ENCODE data around the gene ADAMTSL2. TPM values are rescaled to one million over a fixed set of nuclear protein-coding genes. Genes with fewer than 3 reads are reported as not detected.

ADAMTSL2 gene
- polyA plus RNA-seq, 12 donors, result 2.3 to 4.6 (median 2.6) TPM; not detected in 2

- no peak for DNase-seq
These were observed 70.4 kb downstream of the ADAMTSL2 start for GRCh38 chr9:133604856-133605255.

DNA sequence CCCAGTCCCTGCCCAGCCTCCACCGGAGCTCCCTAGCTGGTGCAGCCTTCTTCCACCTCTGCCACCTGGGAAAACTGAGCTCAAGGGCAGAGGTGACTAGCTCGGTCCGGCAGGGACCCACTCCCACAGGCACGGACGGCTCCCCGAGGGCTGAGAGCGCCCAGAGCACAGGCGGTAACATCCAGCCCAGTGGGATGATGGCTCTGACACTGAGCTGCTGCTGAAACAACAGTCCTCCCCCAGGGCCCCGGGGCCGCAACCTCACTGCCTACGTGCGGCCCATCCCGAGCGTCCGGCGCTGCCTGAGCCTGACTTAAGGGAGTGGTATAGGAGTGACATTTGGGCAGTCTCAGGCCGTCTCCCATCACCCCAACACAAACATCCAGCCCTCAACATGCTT is 70.9 kb downstream of the ADAMTSL2 start:
- DNase-seq, result no peak

- DNase-seq, result no peak
These were observed 71.6 kb downstream of the ADAMTSL2 start for GRCh38 chr9:133605856-133606707.

DNA sequence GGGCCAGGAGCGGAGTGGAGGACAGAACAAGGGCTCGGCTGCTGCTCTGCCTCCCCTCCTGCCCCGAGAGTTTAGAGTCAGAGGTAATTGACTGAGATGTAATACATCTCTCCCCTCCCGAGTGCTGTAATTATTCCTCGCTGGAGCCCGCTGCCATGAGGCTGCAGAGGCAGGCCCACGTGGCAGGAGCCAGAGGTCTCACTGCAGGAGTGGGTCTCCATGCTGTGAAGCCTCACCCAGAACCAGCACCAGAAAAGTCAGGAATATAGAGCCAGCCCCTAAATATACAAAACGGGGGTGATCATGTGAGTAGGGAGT is 72.2 kb downstream of the ADAMTSL2 start:
- DNase-seq, result no peak

DNA sequence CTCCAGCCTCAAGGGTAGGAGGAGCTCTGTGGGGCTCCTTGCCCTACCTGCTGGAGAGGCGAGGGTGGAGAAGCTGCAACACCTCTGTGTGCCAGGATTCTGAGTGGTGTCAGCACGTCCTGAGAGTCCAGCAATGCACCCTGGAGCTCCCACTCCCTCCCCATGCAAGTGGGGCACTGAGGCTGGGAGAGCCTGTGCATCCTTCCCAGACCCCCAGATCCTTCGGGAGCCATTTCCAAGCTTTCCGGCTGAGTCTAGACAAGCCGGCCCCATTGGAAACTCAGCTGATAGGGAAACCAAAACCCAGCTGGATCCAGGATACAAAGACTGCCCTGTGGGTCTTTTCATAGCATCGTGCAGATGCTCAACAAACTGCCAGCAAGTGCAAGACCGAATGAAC is 72.9 kb downstream of the ADAMTSL2 start:
- DNase-seq, result no peak

DNA sequence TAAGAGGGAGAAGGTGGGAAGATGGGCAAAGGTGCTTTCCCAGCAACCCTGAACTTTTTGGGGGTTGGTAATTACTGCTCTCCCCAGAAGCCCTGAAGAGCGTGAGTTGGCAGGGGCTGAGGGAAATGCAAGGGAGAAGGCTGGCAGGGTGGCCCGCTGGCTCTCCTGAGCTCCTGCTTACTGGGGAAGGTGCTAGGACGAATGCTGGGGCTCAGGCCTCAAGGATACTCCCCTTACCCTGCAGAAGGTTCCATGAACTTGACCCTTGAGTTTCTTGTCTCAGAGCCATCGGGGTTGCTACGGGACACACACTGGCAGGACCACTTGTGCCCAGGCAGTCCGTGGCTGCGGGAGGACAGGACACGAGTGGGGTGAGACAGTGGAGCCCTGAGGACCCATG is 73.5 kb downstream of the ADAMTSL2 start:
- DNase-seq, result no peak

DNA sequence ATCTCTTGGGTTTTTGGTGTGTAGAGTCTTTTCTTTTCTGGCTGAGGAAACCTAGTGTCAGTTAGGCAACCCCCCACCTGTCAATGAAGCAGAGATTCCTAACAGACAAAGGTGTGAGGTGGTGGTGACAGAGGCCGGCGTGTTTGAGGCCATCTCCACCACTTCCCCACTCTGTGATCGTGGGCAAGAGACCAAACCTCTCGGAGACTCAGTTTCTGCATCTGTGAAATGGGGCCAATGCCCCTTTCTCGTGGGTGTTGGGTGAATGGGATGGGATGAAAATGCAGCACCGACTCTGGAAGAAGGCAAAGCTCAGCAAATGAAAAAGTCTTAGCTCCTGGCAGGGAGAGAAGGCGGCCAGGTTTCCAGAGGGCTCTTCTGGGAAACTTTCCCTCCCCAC is 73.9 kb downstream of the ADAMTSL2 start:
- DNase-seq, result no peak

GRCh38 chr9:133608889-133609288 is 74.4 kb downstream of the ADAMTSL2 start:
- no peak for DNase-seq

DNA sequence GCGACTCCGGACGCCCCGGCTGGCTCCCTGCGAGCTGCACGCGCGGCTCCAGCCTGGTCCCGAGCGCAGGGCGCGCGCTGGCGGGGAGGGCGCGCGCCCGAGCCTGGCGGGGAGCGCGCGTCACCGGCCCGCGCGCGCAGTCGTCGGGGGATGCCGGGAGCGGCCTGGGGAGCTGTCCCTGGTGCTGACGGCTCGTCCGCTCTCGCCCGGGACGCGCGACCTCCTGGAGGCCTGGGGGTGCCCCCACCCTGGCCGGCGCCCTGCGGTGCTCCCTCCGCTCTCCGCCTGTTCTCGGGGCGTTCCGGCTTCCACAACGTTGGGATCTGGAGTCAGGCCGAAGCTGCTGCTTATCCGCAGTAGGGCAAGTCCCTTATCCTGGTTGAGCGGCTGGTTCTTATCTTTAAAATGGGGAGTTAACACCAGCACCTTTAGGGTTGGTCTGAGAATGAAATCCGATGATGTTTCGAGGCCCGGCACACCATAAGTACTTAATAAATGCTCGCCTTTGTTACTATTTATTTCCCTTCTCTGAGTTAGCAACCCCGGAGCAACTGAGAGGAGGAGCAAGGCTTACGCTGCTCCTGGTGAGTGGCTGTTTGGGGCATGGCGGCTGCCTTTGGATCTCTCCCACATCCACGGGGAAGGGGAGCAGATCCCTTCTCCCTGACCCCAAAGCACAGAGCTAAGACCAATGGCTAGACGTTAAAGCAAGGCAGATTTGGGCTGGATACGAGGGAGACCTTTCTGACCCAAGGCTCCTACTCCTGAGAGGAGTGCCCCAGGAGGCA is 75.0 kb downstream of the ADAMTSL2 start, which contains the start of gene FAM163B:
FAM163B (minus strand) TSS at position 79 of the 788 bp plus-strand sequence. CDS start 29,166 bp downstream, outside the sequence.
- peak; percentile 65 for DNase-seq

GRCh38 chr9:133610845-133611244 is 76.3 kb downstream of the ADAMTSL2 start:
- no peak for DNase-seq

DNA sequence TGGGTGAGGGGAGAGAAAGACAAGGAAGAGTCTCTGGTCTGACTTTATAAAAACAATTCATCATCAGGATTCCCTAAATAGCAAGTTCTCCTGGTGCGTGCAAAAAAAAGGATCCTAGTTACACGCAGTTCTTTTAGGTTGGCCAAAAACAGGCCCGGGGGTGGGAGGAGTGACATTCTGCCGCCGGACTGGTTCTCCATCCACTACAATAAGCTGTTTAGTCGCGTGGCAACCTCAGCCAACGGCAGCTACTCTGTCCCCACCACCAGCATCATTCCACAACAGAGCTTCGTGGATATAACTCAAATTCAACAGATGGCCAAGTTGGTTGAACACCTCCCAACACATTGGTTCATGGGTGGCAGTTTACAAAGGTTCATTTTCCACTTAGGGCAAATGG is 77.5 kb downstream of the ADAMTSL2 start:
- no peak for DNase-seq

DNA sequence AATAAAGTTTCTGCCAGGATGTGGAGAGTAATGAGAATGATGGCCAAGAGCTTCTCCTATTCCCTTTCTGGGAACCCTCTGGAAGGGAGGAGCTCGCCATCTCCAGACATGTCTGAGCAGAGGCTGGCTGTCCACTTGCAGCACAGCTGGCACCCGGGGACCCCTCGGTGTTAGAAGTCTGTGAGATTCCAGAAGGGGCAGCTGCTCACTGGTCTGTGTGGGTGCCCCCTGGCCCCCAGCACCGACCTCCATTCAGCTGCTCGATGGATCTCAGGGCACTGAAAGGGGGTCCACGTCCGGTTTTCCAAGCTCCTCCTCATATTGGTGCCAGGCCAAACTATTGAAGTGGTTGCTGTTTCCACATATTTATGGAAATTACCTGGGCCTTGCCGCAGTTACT is 78.3 kb downstream of the ADAMTSL2 start:
- DNase-seq, result no peak

DNA sequence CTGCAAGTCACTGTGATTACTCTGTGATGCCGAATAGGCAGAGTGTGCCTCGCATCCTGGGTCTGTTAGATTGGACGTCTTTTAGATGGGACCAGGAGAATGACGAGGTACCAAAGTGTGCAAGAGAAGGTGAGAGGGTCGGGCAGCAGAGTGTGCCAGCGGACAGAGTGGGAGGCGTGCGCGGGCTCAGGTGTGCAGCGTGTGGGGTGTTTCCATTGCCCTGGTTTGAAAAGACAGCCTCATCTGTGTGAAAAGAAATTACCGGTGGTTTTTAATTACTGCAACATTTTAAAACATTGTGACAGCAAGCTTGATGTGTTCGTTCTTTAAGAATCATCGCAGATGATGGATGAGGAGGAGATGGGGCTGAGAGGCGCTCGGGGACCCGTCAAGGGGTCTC is 78.9 kb downstream of the ADAMTSL2 start:
- no peak for DNase-seq

- no peak for DNase-seq
These were observed 79.6 kb downstream of the ADAMTSL2 start for GRCh38 chr9:133614056-133614455.

- no peak for DNase-seq
These were observed 80.2 kb downstream of the ADAMTSL2 start for GRCh38 chr9:133614678-133615077.

GRCh38 chr9:133615186-133615585 is 80.7 kb downstream of the ADAMTSL2 start:
- DNase-seq, result no peak

- DNase-seq, result no peak
These were observed 81.2 kb downstream of the ADAMTSL2 start for GRCh38 chr9:133615606-133616188.

DNA sequence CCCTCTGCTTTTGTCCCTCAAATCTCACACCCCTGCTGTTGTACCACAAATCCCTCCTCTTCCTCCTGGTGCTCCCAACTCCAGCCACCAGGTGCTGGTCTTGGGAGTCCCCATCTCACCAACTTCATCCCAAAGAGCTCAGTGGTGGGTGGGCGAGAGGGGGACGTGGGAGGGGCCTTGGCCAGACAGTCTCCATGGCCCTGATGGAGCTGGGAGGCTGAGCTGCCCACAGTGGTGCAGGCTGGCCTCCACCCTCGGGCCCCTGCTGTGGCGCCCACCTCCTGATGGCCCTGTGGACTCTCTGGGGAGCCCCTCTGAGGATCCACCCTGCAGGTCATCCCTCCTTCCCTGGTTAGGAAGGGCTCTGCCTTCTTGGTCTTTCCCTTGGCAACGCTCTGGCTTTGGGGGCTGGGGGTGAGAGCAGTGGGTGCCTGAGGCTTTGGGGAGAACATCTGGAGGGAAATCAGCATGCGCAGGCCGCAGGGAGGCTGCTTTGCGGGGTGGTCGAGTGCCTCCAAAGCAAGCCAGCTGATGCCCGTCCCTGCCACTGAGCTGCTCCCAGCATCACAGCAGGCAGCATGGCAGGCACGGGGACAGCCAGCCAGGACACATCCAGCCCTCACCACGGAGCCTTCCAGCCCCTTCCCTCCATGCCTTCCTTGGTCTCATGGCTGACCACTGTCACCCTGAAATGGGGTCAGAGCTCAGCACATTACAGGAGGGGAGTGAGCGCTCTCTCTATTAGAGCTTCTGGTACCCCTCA is 82.3 kb downstream of the ADAMTSL2 start:
- DNase-seq, result no peak

DNA sequence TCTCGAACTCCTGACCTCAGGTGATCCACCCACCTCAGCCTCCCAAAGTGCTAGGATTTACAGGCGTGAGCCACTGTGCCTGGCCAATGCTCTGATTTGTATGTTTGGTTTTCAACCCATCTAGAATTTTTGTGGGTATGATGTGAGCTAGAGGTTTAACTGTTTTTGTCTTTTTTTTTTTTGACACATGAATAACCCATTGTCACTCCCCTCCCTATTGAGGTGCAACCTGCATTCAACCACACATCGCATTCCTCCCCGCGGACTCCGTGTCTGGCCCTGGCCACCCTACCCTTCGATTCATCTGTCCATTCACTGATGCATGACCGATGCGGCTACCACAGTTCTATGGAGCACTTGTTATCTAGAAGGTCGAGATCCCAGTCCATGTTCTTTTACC is 84.2 kb downstream of the ADAMTSL2 start:
- no peak for DNase-seq

GRCh38 chr9:133619791-133620190 is 85.3 kb downstream of the ADAMTSL2 start:
- no peak for DNase-seq

DNA sequence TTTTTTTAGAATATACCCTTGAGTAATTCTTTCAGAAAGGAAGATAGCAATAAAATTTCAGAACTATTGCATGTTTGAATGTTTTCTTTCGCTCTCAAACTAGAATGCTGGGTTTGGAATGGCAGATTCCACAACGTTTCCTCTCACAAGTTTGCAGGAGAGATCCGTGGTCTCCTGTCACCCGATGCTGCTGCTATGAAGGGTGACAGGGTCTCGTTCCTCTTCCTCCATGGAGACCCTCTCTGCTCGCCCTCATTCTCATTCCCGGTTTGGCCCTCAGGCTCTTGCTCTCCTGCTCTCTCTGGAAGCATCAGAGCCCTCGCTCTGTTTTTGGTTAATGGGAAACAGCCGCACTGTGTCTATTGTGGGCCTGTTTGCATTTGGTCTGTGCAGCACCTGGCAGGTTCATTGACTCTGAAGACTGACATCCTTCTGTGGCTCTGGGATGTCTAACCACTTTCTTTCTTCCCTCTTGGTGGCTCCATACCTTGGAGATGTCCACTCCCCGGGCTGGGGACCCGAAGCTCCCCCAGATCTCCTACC is 87.3 kb downstream of the ADAMTSL2 start:
- DNase-seq, result no peak

- DNase-seq, result no peak
These were observed 88.1 kb downstream of the ADAMTSL2 start for GRCh38 chr9:133622555-133622954.
